ENCODE measurements around the gene FZR1.

DNA sequence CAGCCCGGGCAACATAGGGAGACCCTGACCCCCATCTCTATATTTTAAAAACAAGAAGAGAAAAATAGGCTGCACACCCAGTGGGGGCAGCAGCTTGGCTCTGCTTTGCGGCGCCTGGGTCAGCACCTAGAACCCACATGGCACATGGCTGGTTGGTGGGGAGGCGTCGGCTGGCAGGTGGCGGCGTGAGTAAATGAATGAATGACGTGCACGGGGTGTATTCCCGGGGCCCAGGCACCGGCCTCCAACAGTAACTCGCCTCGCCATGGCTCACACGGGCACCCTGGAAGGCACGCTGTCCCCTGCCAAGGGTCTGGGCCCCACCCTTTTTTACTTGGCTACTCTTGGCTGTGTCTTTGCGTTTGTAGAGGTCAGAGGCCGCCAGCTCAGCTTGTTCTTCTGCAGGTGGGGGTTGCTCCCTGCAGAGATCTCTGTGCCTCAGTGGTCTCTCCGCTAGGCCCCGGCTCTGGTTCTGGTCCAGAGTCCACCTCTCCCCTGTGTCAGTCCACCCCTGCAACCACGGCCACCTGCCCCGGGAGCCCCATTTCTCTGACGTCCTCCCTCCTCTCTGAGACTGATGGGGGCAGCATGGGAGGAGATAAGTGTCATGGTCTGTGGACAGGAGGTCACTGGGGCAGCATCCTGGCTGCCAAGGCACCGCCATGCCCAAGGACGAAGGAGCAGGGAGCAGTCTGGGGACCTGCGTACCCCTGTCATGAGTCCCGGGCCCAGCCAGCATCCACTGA is 5.6 kb downstream of the FZR1 start:
- TF ChIP-seq CTCF (IDR thresholded peaks at IDR 0.05) (no peak), POLR2A (IDR thresholded peaks at IDR 0.05) (no peak), POLR2AphosphoS5 (IDR thresholded peaks at IDR 0.05) (no peak)

Data from transverse colon (tissue), 4 donors.